ENCODE results near the gene HDAC9.

DNA sequence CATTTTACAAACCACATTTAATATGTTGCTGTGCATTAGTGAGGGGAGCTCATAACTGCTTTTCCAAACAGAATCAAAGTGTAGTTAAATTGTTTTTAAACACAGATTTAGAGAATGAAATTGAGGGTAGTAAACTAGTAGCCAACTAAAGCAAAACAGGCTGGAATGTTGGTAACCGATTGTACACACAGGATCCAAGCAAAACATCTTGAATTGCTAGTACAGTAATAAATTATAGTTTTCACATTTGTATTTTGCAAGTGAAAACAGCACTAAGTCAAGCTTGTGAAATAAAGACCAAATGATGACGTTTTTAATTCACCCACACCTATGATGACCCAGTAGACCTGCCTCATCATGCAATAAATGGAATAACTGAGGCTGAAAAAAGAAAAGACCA is 198.3 kb downstream of the HDAC9 start:
- no peak for TF ChIP-seq EZH2 (IDR thresholded peaks at IDR 0.05; ENCODE audit: borderline replicate concordance)
- TF ChIP-seq EZH2phosphoT487 (IDR thresholded peaks at IDR 0.05; ENCODE audit: low read depth, severe bottlenecking, unreplicated experiment) = no peak
- TF ChIP-seq, protein P1, sequence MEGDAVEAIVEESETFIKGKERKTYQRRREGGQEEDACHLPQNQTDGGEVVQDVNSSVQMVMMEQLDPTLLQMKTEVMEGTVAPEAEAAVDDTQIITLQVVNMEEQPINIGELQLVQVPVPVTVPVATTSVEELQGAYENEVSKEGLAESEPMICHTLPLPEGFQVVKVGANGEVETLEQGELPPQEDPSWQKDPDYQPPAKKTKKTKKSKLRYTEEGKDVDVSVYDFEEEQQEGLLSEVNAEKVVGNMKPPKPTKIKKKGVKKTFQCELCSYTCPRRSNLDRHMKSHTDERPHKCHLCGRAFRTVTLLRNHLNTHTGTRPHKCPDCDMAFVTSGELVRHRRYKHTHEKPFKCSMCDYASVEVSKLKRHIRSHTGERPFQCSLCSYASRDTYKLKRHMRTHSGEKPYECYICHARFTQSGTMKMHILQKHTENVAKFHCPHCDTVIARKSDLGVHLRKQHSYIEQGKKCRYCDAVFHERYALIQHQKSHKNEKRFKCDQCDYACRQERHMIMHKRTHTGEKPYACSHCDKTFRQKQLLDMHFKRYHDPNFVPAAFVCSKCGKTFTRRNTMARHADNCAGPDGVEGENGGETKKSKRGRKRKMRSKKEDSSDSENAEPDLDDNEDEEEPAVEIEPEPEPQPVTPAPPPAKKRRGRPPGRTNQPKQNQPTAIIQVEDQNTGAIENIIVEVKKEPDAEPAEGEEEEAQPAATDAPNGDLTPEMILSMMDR (IDR thresholded peaks at IDR 0.05; ENCODE audit: poor library complexity) = no peak

Measured in hepatocyte (in vitro differentiated cells).